ENCODE measurements around the gene RIT2. TPM values are rescaled to one million over a fixed set of nuclear protein-coding genes. Genes with fewer than 3 reads are reported as not detected.

RIT2 gene
- total and polyA plus RNA-seq, 8 donors = 0.12 TPM; not detected in 7

DNA sequence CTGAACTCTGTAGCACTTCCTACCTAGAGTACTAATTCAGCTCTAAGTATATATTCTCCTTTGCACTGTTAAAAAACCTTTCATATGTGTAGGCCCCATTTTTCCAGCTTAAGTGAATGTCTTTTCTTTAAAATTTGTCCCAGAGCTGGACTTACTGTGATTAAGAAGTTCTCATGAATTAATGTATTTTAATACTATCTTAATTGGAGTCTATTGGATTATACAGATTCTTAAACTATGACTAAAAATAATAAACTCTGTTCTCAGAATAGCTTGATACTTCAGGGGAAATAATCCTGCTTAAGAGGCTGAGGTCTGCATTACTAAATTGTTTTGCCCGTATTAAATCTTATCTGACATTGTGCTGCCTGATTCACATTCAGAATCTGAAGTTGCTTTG is 223.3 kb downstream of the RIT2 start:
- FAIRE-seq = no peak
- no peaks in the 10 kb centered on the region for H3K4me1 ChIP-seq
- intact Hi-C loops (cut with DNase I) = no loop called here
- WGBS, 2 donors = 28 to 29% methylated on average over 1 of the region's 1 CpG
- TF ChIP-seq, protein P1, sequence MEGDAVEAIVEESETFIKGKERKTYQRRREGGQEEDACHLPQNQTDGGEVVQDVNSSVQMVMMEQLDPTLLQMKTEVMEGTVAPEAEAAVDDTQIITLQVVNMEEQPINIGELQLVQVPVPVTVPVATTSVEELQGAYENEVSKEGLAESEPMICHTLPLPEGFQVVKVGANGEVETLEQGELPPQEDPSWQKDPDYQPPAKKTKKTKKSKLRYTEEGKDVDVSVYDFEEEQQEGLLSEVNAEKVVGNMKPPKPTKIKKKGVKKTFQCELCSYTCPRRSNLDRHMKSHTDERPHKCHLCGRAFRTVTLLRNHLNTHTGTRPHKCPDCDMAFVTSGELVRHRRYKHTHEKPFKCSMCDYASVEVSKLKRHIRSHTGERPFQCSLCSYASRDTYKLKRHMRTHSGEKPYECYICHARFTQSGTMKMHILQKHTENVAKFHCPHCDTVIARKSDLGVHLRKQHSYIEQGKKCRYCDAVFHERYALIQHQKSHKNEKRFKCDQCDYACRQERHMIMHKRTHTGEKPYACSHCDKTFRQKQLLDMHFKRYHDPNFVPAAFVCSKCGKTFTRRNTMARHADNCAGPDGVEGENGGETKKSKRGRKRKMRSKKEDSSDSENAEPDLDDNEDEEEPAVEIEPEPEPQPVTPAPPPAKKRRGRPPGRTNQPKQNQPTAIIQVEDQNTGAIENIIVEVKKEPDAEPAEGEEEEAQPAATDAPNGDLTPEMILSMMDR (IDR thresholded peaks at IDR 0.05) = no peak
- ATAC-seq = no peak
- H3K27ac ChIP-seq = no peak overlapping the region
- H3K36me3 ChIP-seq = no peaks in the 10 kb centered on the region
- H3K4me3 ChIP-seq = no peak overlapping the region
- DNase-seq = no peak
- no peaks in the 10 kb centered on the region for H3K9me3 ChIP-seq
- no peaks in the 10 kb centered on the region for H3K27me3 ChIP-seq

DNA sequence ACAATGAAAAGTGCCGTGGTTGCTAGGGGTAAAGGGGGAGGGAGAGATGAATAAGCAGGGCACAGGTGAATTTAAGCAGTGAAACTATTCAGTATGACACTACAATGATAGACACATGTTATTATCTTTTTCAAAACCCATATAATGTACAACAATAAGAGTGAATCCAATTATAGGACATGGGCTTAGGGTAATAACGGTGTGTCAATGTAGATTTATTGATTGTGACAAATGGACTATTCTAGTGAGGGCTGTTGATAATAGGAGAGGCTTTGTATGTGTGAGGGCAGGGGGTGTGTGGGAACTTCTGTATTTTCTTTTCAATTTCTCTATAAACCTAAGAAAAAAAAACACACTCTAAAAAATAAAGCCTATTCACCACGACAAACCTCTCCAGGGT is 223.8 kb downstream of the RIT2 start:
- no peak overlapping the region for H3K4me3 ChIP-seq
- WGBS, 2 donors = 48 to 56% methylated on average over 3 of the region's 3 CpGs
- no peaks in the 10 kb centered on the region for H3K4me1 ChIP-seq
- DNase-seq = no peak
- no peaks in the 10 kb centered on the region for H3K27me3 ChIP-seq
- TF ChIP-seq, protein P1 (IDR thresholded peaks at IDR 0.05) = no peak
- ATAC-seq = no peak
- intact Hi-C loops (cut with DNase I) = no loop called here
- no peak for FAIRE-seq
- no peaks in the 10 kb centered on the region for H3K9me3 ChIP-seq
- H3K27ac ChIP-seq = no peak overlapping the region
- no peaks in the 10 kb centered on the region for H3K36me3 ChIP-seq

DNA sequence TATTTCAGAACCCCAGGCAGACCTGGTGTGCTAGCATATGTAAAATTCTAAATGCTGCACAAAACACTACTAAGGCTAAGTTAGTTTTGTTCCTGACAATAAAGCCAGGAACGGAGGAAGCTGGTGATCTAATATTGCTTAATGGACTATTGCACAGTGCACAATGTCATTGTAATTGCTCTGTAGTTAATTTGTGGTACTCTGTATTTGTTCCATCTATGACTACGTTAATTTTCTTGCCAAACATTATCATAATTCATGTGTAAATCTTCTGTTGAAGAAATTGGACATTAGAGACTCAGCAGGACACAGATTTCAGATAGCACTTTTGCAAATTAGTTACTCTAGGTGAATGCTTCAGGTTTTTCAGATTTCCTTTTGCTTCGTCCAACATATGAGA is 232.3 kb downstream of the RIT2 start:
- no peak overlapping the region for H3K4me3 ChIP-seq
- no peak overlapping the region for H3K27ac ChIP-seq
- no peak for DNase-seq
- FAIRE-seq = no peak
- TF ChIP-seq, protein P1 (IDR thresholded peaks at IDR 0.05) = no peak
- no peak for ATAC-seq
- no peaks in the 10 kb centered on the region for H3K36me3 ChIP-seq
- H3K27me3 ChIP-seq = no peaks in the 10 kb centered on the region
- H3K9me3 ChIP-seq = no peaks in the 10 kb centered on the region
- 42 to 68% methylated on average over 3 of the region's 3 CpGs for WGBS, 2 donors
- no peaks in the 10 kb centered on the region for H3K4me1 ChIP-seq
- intact Hi-C loops (cut with DNase I) = no loop called here

DNA sequence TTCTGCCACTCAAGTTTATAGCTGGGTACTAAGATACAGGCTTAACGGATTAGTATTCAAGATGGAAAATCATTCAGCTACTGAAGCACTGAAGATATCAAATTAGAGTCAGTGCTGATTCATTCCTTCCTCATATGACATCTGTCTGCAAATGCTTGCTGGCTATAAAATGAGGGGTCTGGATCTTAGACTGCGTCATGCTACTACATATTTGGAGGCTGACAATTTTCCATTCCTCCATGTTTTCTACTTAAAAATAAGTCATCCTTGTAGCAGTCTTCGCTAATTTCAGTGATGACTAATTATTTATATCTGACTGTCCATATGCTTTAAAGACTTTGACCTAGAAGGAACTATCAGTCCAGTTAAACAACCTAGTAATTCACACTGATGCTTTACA is 233.4 kb downstream of the RIT2 start:
- Histone ChIP-seq H3K9me3 (no peaks in the 10 kb centered on the region), H3K27me3 (no peaks in the 10 kb centered on the region), H3K27ac (no peak overlapping the region), H3K4me1 (no peaks in the 10 kb centered on the region), H3K4me3 (no peak overlapping the region), H3K36me3 (no peaks in the 10 kb centered on the region)
- TF ChIP-seq, protein P1 (IDR thresholded peaks at IDR 0.05) = no peak
- no peak for ATAC-seq
- DNase-seq = no peak
- no peak for FAIRE-seq
- intact Hi-C loops (cut with DNase I) = no loop called here
- 62 to 82% methylated on average over 3 of the region's 3 CpGs for WGBS, 2 donors

DNA sequence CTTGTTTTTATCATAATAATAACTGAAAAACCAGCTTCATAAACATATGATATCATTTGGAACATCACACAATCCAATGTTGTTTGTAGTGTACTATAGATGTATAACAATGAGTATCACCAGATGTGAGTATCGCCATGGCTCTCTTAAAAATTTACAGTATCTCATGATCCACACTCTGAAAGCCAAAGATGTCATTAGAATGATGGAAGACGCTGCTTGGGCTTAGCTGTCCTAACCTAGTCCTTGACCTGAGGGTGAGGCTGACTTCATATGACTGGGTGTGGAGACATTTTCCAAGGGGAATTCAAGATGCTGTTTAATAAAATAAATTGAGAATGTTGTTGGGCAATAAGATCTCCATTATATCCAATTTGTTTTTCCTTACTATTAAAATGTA is 242.6 kb downstream of the RIT2 start:
- Histone ChIP-seq H3K4me1 (no peaks in the 10 kb centered on the region), H3K27ac (no peak overlapping the region), H3K27me3 (no peaks in the 10 kb centered on the region), H3K36me3 (no peaks in the 10 kb centered on the region), H3K4me3 (no peak overlapping the region), H3K9me3 (no peaks in the 10 kb centered on the region)
- 56 to 88% methylated on average over 2 of the region's 2 CpGs for WGBS, 2 donors
- FAIRE-seq (no peak), ATAC-seq (no peak), DNase-seq (no peak)
- intact Hi-C loops (cut with DNase I) = no loop called here
- TF ChIP-seq, protein P1 (IDR thresholded peaks at IDR 0.05) = no peak
